Stomach (tissue), 9 donors: Measurements from ENCODE around the gene FOLH1. TPM values are rescaled to one million over a fixed set of nuclear protein-coding genes. Genes with fewer than 3 reads are reported as not detected.
"Not testable (repeated sequence)": the region's sequence is repeated elsewhere in the genome, so short reads cannot be mapped to it uniquely, and the experiment has no call there.

ENCODE experiments used
- DNase-seq, 2 donors: peaks; one replicate each; pipeline versions ENCODE4 v3.0.0 to v3.0.0-alpha.2; 2013 to 2019
- H3K27ac ChIP-seq, 5 donors: fragments of 200-600 bp in 4 of 5; sonication (generic) in 4 of 5; one replicate each; pipeline ENCODE4 v1.5.1; 2013 to 2019; ENCODE audit warnings: mild to moderate bottlenecking in 1 of 5, moderate library complexity in 1 of 5
- H3K27me3 ChIP-seq, 3 donors: fragments of 200-600 bp; sonication (generic); one replicate each; pipeline ENCODE4 v1.5.1; 2017 to 2019; ENCODE audit warnings: mixed run types in 1 of 3
- H3K36me3 ChIP-seq, 4 donors: fragments of 200-600 bp; sonication (generic); 1 replicate in 3 of 4; 2 replicates in 1 of 4; pipeline ENCODE4 v1.5.1; 2016 to 2019
- H3K4me1 ChIP-seq, 4 donors: fragments of 200-600 bp; sonication (generic); one replicate each; pipeline ENCODE4 v1.5.1; 2016 to 2019
- H3K4me3 ChIP-seq, 4 donors: fragments of 200-600 bp; sonication (generic) in 3 of 4; one replicate each; pipeline ENCODE4 v1.5.1; 2016 to 2019; ENCODE audit warnings: mild to moderate bottlenecking in 1 of 4
- H3K9me3 ChIP-seq, 4 donors: fragments of 200-600 bp; sonication (generic); one replicate each; pipeline ENCODE4 v1.5.1; 2016 to 2019
- CTCF ChIP-seq, 7 experiments: fragments of 450-650 bp in 4 of 7; fragments of 200-600 bp in 3 of 7; sonication (generic) in 3 of 7; IDR thresholded peaks; one replicate each; pipeline ENCODE4 v1.5.1; 2016 to 2019; ENCODE audit warnings: antibody characterized with exemption in 7 of 7, control low read depth in 2 of 7, mild to moderate bottlenecking in 1 of 7
- EP300 ChIP-seq: sonication (generic); formaldehyde crosslinking; IDR thresholded peaks from one replicate; pipeline ENCODE4 v1.6.1; 2017; ENCODE audit warnings: antibody characterized with exemption
- POLR2A ChIP-seq, 4 donors: fragments of 450-650 bp; IDR thresholded peaks; one replicate each; pipeline ENCODE4 v1.6.1; 2016; ENCODE audit warnings: antibody characterized with exemption in 4 of 4, control low read depth in 2 of 4, mild to moderate bottlenecking in 1 of 4, moderate library complexity in 1 of 4
- POLR2AphosphoS5 ChIP-seq, 3 donors: sonication (generic); formaldehyde crosslinking; IDR thresholded peaks; one replicate each; pipeline ENCODE4 v1.6.1; 2016; ENCODE audit warnings: antibody characterized with exemption in 3 of 3
- WGBS, 5 donors: extraction: QIAGEN DNeasy Blood & Tissue Kit in 3 of 5; methylation state at CpG; one replicate each; pipeline versions ENCODE4 v1.1.5 to v1.1.7; 2013 to 2018; 5-methylcytosine and 5-hydroxymethylcytosine counted together
- intact Hi-C: fragments of 100-400 bp; cut with DNase I; formaldehyde crosslinking; loops from one replicate; pipeline ENCODE4 v1.15.1; 2023; ENCODE audit warnings: low total_unique reads
- polyA plus RNA-seq, 3 donors: library from polyadenylated mRNA; stranded (reverse); fragments of 200-250 nt; gene quantifications; one replicate each; pipeline ENCODE4 v1.2.3, GENCODE V29; 2013
- total RNA-seq, 5 donors: library from RNA; depleted of rRNA; stranded (reverse); fragments of >200 nt; gene quantifications; one replicate each; pipeline versions ENCODE4 v1.1.0 to v1.2.3, GENCODE V29; 2014 to 2016
- donor health status: healthy with polysubstance abuse.
- donor health status: Bipolar disorder and iron deficiency.
- donor health status: healthy.

FOLH1 gene
- total and polyA plus RNA-seq, 8 donors, result 0.98 to 50.0 (median 10.6) TPM; not detected in 5

- H3K9me3 ChIP-seq, DNase-seq, H3K4me1 ChIP-seq, H3K27ac ChIP-seq, H3K36me3 ChIP-seq, H3K4me3 ChIP-seq, H3K27me3 ChIP-seq, intact Hi-C loops: not testable (repeated sequence)
- WGBS, 5 donors, result 71 to 85% (median 80%) methylated on average over 3 of the region's 3 CpGs
Measured at GRCh38 chr11:49169579-49169978, 38.8 kb downstream of the FOLH1 start.

GRCh38 chr11:49168992-49169391 lies 39.4 kb downstream of the FOLH1 start:
- H3K4me3 ChIP-seq, H3K4me1 ChIP-seq, intact Hi-C loops, H3K27me3 ChIP-seq, H3K9me3 ChIP-seq, DNase-seq, H3K27ac ChIP-seq, H3K36me3 ChIP-seq: not testable (repeated sequence)
- WGBS, 5 donors, result 74 to 83% (median 79%) methylated on average over 4 of the region's 4 CpGs

GRCh38 chr11:49151211-49151610 lies 57.2 kb downstream of the FOLH1 start:
- Histone ChIP-seq H3K36me3 (no peaks in the 10 kb centered on the region), H3K9me3 (no peaks in the 10 kb centered on the region), H3K27ac (no peak overlapping the region), H3K27me3 (no peaks in the 10 kb centered on the region), H3K4me3 (no peak overlapping the region), H3K4me1 (no peaks in the 10 kb centered on the region)
- no peak for TF ChIP-seq CTCF (IDR thresholded peaks at IDR 0.05)
- TF ChIP-seq EP300, result no peak
- TF ChIP-seq POLR2AphosphoS5 (IDR thresholded peaks at IDR 0.05), result no peak
- TF ChIP-seq POLR2A (IDR thresholded peaks at IDR 0.05), result no peak
- no peak for DNase-seq
- 81 to 83% (median 82%) methylated on average over 12 of the region's 12 CpGs for WGBS, 5 donors
- intact Hi-C loops, result no loop called here

GRCh38 chr11:49102356-49102755 lies 106.0 kb downstream of the FOLH1 start:
- H3K36me3 ChIP-seq, H3K4me1 ChIP-seq, H3K27me3 ChIP-seq, H3K4me3 ChIP-seq, H3K27ac ChIP-seq, intact Hi-C loops, DNase-seq: not testable (repeated sequence)
- peaks cover 0 to 21% (median 13%) of the 10 kb centered on the region in 4 donors for H3K9me3 ChIP-seq
- WGBS, 5 donors, result 90 to 95% (median 92%) methylated on average over 17 to 24 of the region's 24 CpGs

Other genes with a start within 250 kb of the FOLH1 start
- gene TRIM51G, start 224.7 kb downstream of the FOLH1 start, total RNA-seq, result not detected
- not detected for gene TRIM51G, start 224.7 kb downstream of the FOLH1 start, polyA plus RNA-seq
- gene TRIM49B, start 179.8 kb downstream of the FOLH1 start, total RNA-seq, result not detected
- not detected for gene TRIM49B, start 179.8 kb downstream of the FOLH1 start, polyA plus RNA-seq
- gene TRIM64C, start 149.5 kb downstream of the FOLH1 start, total RNA-seq, result not detected
- gene TRIM64C, start 149.5 kb downstream of the FOLH1 start, polyA plus RNA-seq, result not detected